DMS53 treated with DMSO at 0.1 percent for 48 hours (cell line): ENCODE data around the gene PLA2G4B.

Experiments used
- DNase-seq: peaks from one replicate; lab custom pipeline; 2025; ENCODE audit not compliant: unreplicated experiment; lab: John Stamatoyannopoulos, UW

Gene PLA2G4B

DNA sequence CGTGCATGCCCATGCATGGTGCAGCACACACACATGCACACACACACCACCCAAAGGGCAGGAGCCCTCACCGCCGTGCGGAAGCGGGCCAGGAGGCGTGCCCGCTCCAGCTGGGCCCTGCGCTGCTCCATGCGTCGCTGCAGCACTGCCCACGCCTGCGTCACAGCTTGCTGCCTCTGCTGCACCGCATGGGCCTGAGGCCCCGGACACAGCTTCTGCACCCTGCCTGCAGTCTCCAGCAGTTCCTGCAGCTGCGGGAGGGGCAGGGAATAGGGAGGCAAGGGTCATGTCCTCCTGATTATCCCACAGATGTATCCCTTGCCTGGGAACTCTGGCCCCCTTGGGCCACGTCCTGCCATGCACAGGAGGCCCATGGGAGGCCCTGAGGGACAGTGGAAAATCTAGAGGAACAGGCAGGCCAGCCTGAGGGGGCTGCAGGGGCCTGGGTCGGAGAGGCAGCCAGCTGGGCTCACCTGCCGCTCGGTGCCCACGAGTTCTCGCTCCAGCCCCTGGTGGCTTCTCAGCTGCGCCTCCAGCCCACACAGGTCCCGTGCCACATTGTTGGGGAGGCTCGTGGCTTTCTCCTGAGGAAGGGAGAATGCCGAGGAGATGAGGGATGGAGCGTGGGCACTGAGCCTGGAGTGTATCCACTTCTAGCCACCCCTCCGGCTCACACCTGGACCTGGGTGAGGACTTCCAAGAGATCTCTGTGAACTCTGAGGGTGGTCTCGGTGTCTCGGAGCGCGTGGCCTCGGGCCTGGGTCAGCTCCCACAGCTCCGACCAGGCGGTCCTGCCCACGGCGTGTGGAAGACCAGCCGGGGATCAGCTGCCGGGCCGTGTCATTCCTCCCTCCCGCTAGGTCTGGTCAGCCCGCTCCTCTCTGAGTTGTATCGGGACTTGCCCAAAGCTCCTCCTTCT, 31.4 kb downstream of the PLA2G4B start:
- no peak for DNase-seq

DNA sequence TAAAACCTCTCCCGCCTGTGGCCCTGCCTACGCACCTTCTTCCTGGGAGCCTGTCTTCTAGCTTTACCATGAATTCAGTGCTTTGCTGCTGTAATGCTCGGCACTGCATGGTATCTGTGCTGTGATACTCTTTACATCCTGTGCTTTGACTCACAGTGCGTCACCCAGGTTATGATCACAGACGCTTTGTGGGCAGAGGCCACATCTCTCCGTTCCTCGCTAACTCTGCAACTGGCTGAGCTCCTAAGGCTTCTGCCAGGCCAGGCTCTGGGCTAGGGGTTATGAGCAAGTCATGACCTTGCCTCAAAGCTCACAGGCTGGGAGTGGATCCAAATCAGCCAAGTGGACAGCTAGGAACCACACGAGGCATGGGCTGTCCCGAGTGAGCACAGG, 32.0 kb downstream of the PLA2G4B start:
- DNase-seq, result no peak

- no peak for DNase-seq
Measured at GRCh38 chr15:41871175-41871905, 32.7 kb downstream of the PLA2G4B start.

GRCh38 chr15:41872166-41872747, 33.6 kb downstream of the PLA2G4B start:
- DNase-seq, result no peak

DNA sequence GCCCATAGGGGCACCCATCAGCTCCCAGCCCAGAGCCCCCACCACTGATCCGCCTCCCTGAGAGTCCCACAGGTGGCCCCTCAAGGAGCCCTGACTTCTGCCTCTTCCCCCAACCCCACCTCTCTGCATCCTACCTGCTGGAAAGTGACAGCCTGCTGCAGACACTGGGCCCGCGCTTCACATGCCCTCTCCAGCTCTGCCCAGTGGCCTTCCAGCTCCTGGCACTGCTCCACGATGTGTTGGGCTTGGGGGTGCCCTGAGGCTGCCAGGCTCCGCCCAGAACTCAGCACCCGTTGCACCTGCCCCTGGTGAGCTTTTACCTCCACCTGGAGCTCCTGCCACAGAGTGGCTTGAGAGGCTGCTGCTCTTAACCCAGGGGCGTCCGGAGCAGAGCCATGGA, 35.1 kb downstream of the PLA2G4B start:
- DNase-seq, result no peak

DNA sequence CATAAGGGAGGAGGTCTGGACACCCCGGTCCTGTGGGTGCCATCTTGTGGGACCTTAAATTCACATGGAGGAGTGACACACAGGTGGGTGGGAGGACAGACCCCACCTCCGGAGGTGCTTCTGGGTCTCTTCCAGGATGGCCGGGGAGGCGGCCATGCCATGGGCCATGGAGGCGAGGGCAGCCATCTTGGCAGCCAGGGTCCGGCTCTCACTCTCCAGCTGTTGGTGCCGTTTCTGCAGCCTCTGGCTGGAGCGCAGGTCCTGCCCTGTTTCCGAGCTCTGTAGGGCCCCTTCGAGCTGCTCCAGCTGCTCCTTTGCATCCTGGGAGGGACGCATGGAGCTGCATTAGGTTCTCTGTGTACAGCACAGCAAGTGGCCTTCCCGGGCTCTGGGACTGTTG, 36.1 kb downstream of the PLA2G4B start:
- no peak for DNase-seq

DNA sequence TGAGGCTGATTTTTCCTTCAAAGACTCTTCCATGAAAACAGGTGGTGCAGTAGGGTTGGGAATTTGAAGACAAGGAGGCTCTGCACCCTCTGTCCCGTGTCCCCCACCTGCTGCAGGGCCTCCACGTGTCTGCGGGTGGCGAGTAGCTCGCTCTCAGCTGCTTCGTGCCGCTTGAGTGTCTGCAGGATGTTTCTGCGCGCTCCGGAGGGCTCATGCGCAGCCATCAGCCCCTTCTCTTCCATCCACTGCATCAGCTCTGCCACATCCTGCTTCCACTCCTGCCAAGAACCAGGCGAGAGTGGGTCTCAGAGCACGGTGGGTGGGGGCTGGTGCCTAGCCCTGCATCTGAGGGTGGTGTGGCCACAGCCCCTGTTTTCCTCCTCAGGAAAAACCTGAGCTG, 37.4 kb downstream of the PLA2G4B start:
- no peak for DNase-seq

- no peak for DNase-seq
Measured at GRCh38 chr15:41876689-41877088, 38.0 kb downstream of the PLA2G4B start.

DNA sequence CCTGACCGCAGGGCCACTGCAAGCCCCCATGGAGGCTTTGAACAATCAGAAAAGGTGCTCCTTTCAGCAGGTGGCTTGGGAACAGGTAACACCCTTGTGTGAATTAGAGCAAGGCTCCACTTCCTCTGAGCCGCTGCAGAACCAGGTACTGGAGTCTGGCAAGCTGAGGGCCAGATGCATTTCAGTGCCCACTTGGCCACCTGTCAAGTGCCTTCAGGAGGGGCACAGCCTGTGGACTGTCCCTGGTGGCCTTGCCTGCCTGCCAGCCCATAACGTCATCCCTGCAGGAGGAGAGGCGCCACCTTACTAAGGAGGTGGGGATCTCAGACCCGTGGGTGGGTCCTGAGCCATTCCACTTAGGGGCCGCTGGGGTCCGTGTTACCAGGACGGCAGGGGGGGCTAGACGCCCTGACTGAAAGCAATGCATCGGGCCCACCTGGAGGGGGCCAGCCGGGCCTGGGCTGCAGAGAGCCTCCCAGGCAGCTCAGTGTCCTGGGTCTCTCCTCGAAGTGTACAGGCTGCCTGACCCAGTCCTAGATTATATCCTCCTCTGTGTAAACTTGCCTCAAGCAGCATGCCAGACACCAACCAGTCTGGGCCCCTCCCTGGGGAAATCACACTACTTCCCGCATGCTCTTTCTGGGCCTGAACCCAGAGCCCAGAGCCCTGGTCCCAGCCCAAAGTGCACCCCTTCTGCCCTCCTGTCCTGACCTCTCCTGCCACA, 39.1 kb downstream of the PLA2G4B start:
- no peak for DNase-seq

DNA sequence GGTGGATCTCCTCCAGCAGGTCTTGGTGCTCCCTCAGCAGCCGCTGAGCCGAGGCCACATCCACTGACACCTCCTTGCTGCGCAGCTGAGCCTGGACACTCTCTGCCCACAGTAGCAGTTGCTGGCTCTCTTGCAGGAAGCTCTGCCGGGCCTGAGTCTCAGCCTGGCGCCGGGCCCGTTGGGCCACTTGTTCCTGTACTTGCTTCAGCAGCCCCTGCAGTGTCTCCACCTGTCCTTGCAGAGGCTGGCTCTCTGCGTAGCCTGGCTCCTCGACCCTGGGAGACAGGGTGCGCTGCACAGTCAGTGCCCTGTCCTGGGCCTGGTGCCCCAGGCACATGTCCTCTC, 39.7 kb downstream of the PLA2G4B start:
- no peak for DNase-seq

DNA sequence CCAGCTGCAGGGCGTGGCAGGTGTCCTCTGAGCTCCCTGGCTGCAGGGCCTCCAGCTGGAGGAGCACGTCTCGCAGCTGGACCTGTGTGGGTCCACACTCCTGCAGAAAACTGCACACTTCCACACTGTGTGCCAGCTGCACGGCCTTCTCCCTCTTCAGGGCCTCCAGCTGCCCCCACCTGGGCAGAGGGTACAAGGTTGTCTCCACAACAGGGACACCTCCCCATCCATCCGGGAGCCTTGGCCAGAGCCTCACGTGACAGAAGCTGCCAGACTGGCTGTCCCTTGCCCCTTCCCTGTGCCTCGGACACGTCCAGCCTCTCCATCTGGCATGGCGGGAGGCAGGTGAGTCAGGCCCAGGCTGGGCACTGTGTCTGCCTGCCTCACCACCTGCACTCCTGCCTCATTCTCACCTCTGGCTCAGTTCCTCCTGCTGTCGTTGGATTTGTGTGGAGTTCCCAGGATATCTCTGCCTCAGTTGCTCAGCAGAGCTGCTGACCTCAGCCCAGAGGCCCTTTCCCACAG, 40.7 kb downstream of the PLA2G4B start:
- DNase-seq, result no peak

- no peak for DNase-seq
Measured at GRCh38 chr15:41880156-41880877, 41.7 kb downstream of the PLA2G4B start.

GRCh38 chr15:41881086-41881485, 42.4 kb downstream of the PLA2G4B start:
- DNase-seq, result no peak

DNA sequence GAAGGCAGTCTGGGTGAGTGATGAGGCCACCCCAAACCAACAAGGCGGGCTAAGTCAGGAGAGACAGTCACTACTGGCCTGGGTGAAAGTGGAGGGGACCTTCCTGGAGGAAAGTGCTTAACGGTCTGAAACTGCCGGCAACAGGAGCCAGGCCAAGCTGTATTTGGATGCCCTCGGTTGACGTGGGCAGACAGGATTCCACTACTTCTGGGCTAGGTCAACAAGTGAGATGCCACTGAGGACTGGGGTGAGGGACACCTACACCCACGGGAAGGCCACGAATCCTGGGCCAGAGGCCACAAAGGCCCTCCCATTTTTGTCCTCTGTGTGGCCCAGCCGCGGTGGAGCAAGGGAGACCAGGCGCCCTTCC, 42.9 kb downstream of the PLA2G4B start:
- DNase-seq, result no peak

DNA sequence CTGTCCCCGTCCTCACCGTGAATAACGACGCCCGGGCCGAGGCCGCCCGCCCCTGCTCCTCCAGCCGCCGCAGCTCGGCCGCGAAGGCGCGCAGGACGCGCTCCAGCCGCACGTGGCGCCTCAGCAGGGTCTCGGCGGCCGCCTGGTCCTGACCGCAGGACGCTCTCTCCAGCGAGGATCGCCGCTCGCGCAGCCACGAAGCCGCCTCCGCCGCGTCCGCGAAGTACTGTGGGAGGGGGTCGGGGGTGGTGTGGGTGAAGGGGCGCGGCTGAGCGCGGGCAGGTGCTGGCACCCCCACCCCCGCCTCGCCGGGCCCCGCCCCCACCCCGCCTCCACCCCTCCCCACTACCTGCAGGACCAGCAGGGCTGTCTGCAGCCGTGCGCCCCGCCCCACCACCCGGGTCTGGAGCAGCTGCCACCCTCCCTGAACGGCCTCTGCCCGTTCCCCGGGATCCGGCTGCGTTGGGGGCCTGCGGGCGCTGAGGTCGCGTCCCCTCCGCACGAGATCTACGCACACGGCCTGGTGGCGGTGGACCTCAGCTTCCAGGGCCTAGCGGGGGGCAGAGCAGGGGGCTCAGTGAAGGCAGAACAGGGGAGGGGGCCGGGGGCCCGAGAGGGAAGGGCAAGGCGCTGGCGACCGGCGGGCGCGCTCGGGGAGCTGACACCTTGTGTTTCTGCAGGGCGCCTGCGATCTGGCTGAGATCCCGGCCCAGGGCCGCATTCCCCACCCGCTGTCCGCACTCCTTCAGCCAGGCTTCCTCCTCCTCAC, 43.5 kb downstream of the PLA2G4B start:
- no peak for DNase-seq

DNA sequence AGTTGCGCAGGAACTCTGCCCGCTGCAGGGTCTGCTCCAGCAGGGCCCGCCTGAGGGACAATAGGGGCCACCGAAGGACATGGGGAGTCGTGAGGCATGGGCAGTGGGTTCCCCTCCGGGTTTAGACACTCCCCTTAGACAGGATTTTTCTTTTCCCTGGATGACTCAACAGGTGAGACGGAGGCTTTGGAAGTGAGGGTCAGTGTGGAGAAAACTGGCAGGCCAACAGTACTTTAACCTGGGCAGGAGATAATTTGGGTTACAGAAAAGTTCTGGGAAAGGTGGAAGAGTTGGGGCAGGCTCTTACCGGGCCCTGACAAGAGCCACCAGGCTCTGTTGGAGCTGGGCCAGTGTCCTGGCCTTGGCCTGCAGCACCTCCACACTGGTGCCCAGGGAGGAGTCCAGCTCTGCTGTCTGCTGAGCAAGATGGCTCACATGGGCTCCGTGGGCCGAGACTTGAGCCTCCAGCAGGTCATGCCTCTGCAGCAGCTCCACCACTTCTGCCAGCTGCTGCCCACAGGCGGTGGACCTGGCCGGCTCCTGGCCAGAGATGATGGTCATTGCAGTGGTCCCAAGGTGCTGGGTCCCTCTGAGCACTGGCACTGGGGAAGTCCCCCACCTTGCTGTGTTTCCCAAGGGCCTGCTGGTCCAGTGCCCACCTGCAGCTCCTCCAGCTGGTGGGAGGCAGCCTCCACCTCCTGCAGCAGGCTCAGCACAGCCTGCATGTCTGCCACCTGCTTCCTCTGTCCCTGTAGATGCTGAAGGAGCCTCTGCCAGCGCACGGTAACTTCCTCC, 44.2 kb downstream of the PLA2G4B start:
- DNase-seq, result no peak

- no peak for DNase-seq
Measured at GRCh38 chr15:41883484-41883825, 44.8 kb downstream of the PLA2G4B start.

- DNase-seq, result no peak
Measured at GRCh38 chr15:41884458-41884857, 45.8 kb downstream of the PLA2G4B start.

DNA sequence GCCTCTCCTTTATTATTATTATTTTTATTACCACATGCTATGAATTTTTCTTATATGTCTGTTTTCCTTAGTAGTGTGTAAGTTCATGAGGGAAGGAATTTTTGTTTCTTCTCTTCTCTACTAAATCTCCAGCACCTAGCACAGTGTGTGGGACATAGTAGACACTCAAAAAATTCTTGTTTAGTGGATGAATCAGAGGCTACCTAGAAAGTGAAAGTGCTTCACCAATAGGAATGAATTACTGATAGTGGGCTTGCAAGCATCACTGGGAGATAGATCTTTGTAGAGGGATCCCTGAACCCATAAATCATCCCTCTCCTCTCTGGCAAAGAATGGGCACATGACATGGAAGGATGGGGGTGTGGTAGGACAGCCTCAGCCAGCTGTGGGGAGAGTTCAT, 46.7 kb downstream of the PLA2G4B start:
- DNase-seq, result no peak
